ENCODE data around the gene TBC1D3D.
"Not testable (repeated sequence)": the region's sequence is repeated elsewhere in the genome, so short reads cannot be mapped to it uniquely, and the experiment has no call there.

Gene TBC1D3D

GRCh38 chr17:38003676-38004075, at the start of gene TBC1D3D:
Gene TBC1D3D, plus strand, starts transcription at chr17:38003976. Its CDS starts 1,585 bp downstream, at chr17:38005561.
- not testable (repeated sequence) for DNase-seq (ENCODE audit: low read depth); H3K4me3 ChIP-seq (ENCODE audit: low read depth, low read length)

GRCh38 chr17:37988960-37989359, 14.8 kb upstream of the TBC1D3D start, which contains the start of gene TBC1D3L:
Gene TBC1D3L, minus strand, starts transcription at chr17:37989060. Its CDS starts 1,540 bp downstream, at chr17:37987520.
- DNase-seq (ENCODE audit: low read depth) = not testable (repeated sequence)

More at GRCh38 chr17:37988960-37989359, 14.8 kb upstream of the TBC1D3D start, which contains the start of gene TBC1D3L:
- not testable (repeated sequence) for H3K4me3 ChIP-seq (ENCODE audit: low read depth, low read length)
